IMR-90 (cell line): Measurements from ENCODE around the gene FNDC10. TPM values are rescaled to one million over a fixed set of nuclear protein-coding genes. Genes with fewer than 3 reads are reported as not detected.

Experiments used
- ATAC-seq: fragments of 200-7000 bp; cut with Tn5 transposase; 2 replicates; pipeline ENCODE4 v1.9.1; 2020; ENCODE audit warnings: low read depth, mild to moderate bottlenecking, moderate library complexity
- BruUV-seq: library from RNA; stranded (reverse); fragments of 400-500 nt; replicated peaks from 2 replicates; lab custom pipeline; 2021; lab: Mats Ljungman, UMichigan
- CTCF ChIA-PET: fragments of 300-600 bp; formaldehyde crosslinking; extraction: SDS; loops from one replicate; lab custom pipeline; 2021; ENCODE audit warnings: antibody characterized with exemption; lab: Yijun Ruan, JAX
- POLR2A ChIA-PET: fragments of 300-600 bp; sonication (Branson Sonifier 250); formaldehyde crosslinking; loops from one replicate; lab custom pipeline; 2022; ENCODE audit warnings: antibody characterized with exemption; ENCODE audit not compliant: unreplicated experiment; lab: Charles Lee
- DNase-seq: peaks from one replicate; pipeline ENCODE4 v3.0.0; 2013
- H2AFZ ChIP-seq: replicated peaks from 2 replicates; pipeline ENCODE3; 2013; ENCODE audit warnings: low read length, mild to moderate bottlenecking; ENCODE audit not compliant: poor library complexity
- H2AK5ac ChIP-seq: 2 replicates; pipeline ENCODE4 v1.6.1; 2013; ENCODE audit warnings: low read depth, low read length, inconsistent platforms
- H2AK9ac ChIP-seq: replicated peaks from 2 replicates; pipeline ENCODE3; 2013; ENCODE audit warnings: mild to moderate bottlenecking, low read depth, low read length, moderate library complexity; ENCODE audit not compliant: poor library complexity
- H2BK120ac ChIP-seq: 2 replicates; pipeline ENCODE4 v1.6.1; 2013; ENCODE audit warnings: low read depth, low read length, inconsistent platforms
- H2BK15ac ChIP-seq: 3 replicates; pipeline ENCODE4 v1.6.1; 2013; ENCODE audit warnings: low read depth, low read length, inconsistent platforms
- H2BK20ac ChIP-seq: 2 replicates; pipeline ENCODE4 v1.6.1; 2013; ENCODE audit warnings: low read depth, mild to moderate bottlenecking, inconsistent platforms, low read length, moderate library complexity
- H2BK5ac ChIP-seq: 2 replicates; pipeline ENCODE4 v1.6.1; 2013; ENCODE audit warnings: mild to moderate bottlenecking, low read depth, low read length, inconsistent platforms; ENCODE audit not compliant: poor library complexity, severe bottlenecking
- H3K14ac ChIP-seq: replicated peaks from 2 replicates; pipeline ENCODE4 v1.6.1; 2013; ENCODE audit warnings: low read depth, low read length, inconsistent platforms
- H3K18ac ChIP-seq: 2 replicates; pipeline ENCODE4 v1.6.1; 2013; ENCODE audit warnings: low read depth, low read length, control low read depth
- H3K23ac ChIP-seq: 2 replicates; pipeline ENCODE4 v1.6.1; 2013; ENCODE audit warnings: low read depth, low read length, inconsistent platforms
- H3K27ac ChIP-seq: 2 replicates; pipeline ENCODE4 v1.5.1; 2013; ENCODE audit warnings: mild to moderate bottlenecking, control low read depth, low read length; ENCODE audit not compliant: insufficient read depth
- H3K27me3 ChIP-seq: 2 replicates; pipeline ENCODE4 v1.6.1; 2013; ENCODE audit warnings: low read length; ENCODE audit not compliant: control insufficient read depth, insufficient read depth
- H3K36me3 ChIP-seq: 2 replicates; pipeline ENCODE4 v1.6.1; 2013; ENCODE audit warnings: low read length, mixed read lengths; ENCODE audit not compliant: control insufficient read depth, insufficient read depth
- H3K4ac ChIP-seq: 2 replicates; pipeline ENCODE4 v1.6.1; 2013; ENCODE audit warnings: low read depth, low read length, inconsistent platforms
- H3K4me1 ChIP-seq: 2 replicates; pipeline ENCODE4 v1.6.1; 2013; ENCODE audit warnings: low read length, mixed read lengths; ENCODE audit not compliant: control insufficient read depth, insufficient read depth
- H3K4me2 ChIP-seq: 2 replicates; pipeline ENCODE4 v1.6.1; 2013; ENCODE audit warnings: low read depth, mild to moderate bottlenecking, control low read depth, low read length, moderate library complexity
- H3K4me3 ChIP-seq: 2 replicates; pipeline ENCODE4 v1.5.1; 2013; ENCODE audit warnings: low read depth, mild to moderate bottlenecking, control low read depth, low read length, moderate library complexity; ENCODE audit not compliant: insufficient read depth
- H3K56ac ChIP-seq: 2 replicates; pipeline ENCODE4 v1.6.1; 2013; ENCODE audit warnings: low read length, inconsistent platforms; ENCODE audit not compliant: insufficient read depth; ENCODE audit errors: extremely low read depth
- H3K79me1 ChIP-seq, 2 experiments: 2 replicates each; pipeline ENCODE4 v1.6.1; 2013; ENCODE audit warnings: low read length in 2 of 2, inconsistent platforms in 1 of 2, low read depth in 1 of 2
- H3K9ac ChIP-seq: 2 replicates; pipeline ENCODE4 v1.6.1; 2013; ENCODE audit warnings: low read depth, low read length, control low read depth
- H3K9me1 ChIP-seq: 2 replicates; pipeline ENCODE4 v1.6.1; 2013; ENCODE audit warnings: low read length, inconsistent platforms; ENCODE audit not compliant: insufficient read depth
- H3K9me3 ChIP-seq: 2 replicates; pipeline ENCODE4 v1.6.1; 2013; ENCODE audit warnings: low read length; ENCODE audit not compliant: control insufficient read depth, insufficient read depth
- H4K20me1 ChIP-seq: 2 replicates; pipeline ENCODE4 v1.6.1; 2013; ENCODE audit warnings: low read length, inconsistent platforms; ENCODE audit not compliant: insufficient read depth
- H4K5ac ChIP-seq: 2 replicates; pipeline ENCODE4 v1.6.1; 2013; ENCODE audit warnings: mild to moderate bottlenecking, low read depth, low read length, control low read depth
- H4K8ac ChIP-seq, 2 experiments: 2 replicates each; pipeline ENCODE4 v1.6.1; 2013; ENCODE audit warnings: low read depth in 2 of 2, low read length in 2 of 2, control low read depth in 1 of 2, inconsistent platforms in 1 of 2
- H4K91ac ChIP-seq: 2 replicates; pipeline ENCODE4 v1.6.1; 2013; ENCODE audit warnings: low read depth, low read length, inconsistent platforms; ENCODE audit not compliant: insufficient read depth
- FOS ChIP-seq: fragments of 150-350 bp; IDR thresholded peaks from 2 replicates; pipeline ENCODE4 v1.6.1; 2016; ENCODE audit warnings: low read depth, low read length
- MXI1 ChIP-seq: IDR thresholded peaks from 2 replicates; pipeline ENCODE4 v1.6.1; 2012; ENCODE audit warnings: low read depth, mild to moderate bottlenecking, low read length, moderate library complexity, borderline replicate concordance
- WGBS, 2 experiments: methylation state at CpG; one replicate each; pipeline versions ENCODE4 v1.1.5 to v1.1.7; 2013; ENCODE audit warnings: missing lambda C conversion rate in 2 of 2; ENCODE audit not compliant: insufficient read length in 1 of 2; ENCODE audit errors: extremely low coverage in 2 of 2; 5-methylcytosine and 5-hydroxymethylcytosine counted together
- dilution Hi-C: fragments of 300-500 bp; cut with HindIII; formaldehyde crosslinking; loops from one replicate; pipeline ENCODE4 v1.14.3; 2018; ENCODE audit warnings: low sequenced_read_pairs; ENCODE audit not compliant: unreplicated experiment
- in situ Hi-C: fragments of 300-500 bp; cut with MboI; formaldehyde crosslinking; loops from 3 replicates; pipeline ENCODE4 v1.14.3; 2019; ENCODE audit warnings: low sequenced_read_pairs, inconsistent platforms, mixed read lengths
- intact Hi-C: fragments of 100-400 bp; cut with micrococcal nuclease; formaldehyde crosslinking; loops from 2 replicates; pipeline ENCODE4 v1.10.0; 2022
- polyA plus RNA-seq, 3 experiments: library from polyadenylated mRNA; depleted of rRNA; stranded (reverse); fragments of >200 nt; gene quantifications; 2 replicates each; pipeline ENCODE4 v1.2.3, GENCODE V29; 2012; ENCODE audit warnings: low replicate concordance in 1 of 3
- total RNA-seq: library from RNA; depleted of rRNA; stranded (reverse); fragments of >200 nt; gene quantifications from 2 replicates; pipeline ENCODE4 v1.2.3, GENCODE V29; 2012
- TF ChIP-seq, protein P1 (sequence below): fragments of 150-350 bp; IDR thresholded peaks from 2 replicates; pipeline ENCODE4 v1.6.1; 2017; ENCODE audit warnings: mild to moderate bottlenecking, antibody characterized with exemption, low read length, low read depth

Gene FNDC10
- total and polyA plus RNA-seq, 2 of the 4 experiments (the other 2 are of a cell fraction) = 0.36 to 5.8 TPM

DNA sequence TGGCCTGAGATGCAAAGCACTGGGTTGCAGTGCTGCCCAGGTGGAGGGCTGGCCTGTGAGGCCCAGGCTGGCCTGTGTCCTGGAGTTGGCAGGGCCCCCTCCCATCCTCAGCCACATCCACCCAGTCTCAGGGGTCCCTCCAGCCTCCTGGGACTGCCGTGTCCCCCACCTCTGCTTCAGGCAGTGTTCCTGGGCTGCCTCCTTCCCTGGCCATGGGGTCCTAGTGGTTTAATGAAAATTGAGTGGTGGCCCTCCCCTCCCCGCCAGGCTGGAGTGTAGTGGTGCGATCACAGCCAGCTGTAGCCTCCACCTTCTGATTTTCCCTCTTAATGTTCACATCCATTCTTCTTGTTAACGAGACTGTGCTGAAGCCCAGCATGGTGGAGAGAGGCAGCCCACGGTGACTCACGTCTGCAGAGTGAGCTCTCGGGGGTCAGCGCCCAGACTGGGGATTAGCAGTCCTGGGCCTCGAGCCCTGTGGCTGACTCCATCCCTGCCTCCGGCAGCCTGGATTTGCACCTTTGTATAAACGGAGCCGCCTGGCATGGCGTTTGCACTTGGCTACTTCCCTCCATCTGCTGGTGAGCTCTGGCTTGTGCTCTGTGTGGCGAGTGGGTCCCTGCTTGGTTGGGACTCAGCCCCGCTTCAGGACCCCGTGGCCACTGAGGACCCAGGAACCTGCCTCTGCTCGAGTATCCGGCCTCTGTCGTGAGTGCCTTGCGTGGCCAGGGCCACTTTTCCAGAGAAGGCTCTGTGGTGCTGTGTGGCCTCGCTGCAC lies 22.3 kb upstream of the FNDC10 start:
- Histone ChIP-seq H2BK120ac (no peak overlapping the region), H4K8ac (no peak overlapping the region), H3K4me2 (no peak overlapping the region), H2BK20ac (no peak overlapping the region), H3K36me3 (peaks cover 26% of the 10 kb centered on the region; the same call in 1 of the 2 replicates), H3K27ac (no peak overlapping the region), H4K20me1 (peaks cover 33% of the 10 kb centered on the region), H3K9ac (no peak overlapping the region), H3K9me3 (no peaks in the 10 kb centered on the region), H3K27me3 (no peaks in the 10 kb centered on the region), H3K9me1 (no peaks in the 10 kb centered on the region), H3K18ac (no peak overlapping the region), H3K4me3 (no peak overlapping the region), H3K4ac (no peak overlapping the region), H2AK9ac (peak overlapping the region; percentile 15), H3K79me1 (peaks cover 5 to 40% of the 10 kb centered on the region in 2 experiments; a peak in 3 of 4 replicates), H2BK5ac (no peak overlapping the region), H4K5ac (no peak overlapping the region), H4K91ac (no peak overlapping the region), H2BK15ac (no peak overlapping the region), H3K14ac (no peak overlapping the region), H3K56ac (no peak overlapping the region), H3K4me1 (peaks cover 3% of the 10 kb centered on the region; the same call in 1 of the 2 replicates), H2AFZ (no peak overlapping the region), H2AK5ac (no peak overlapping the region), H3K23ac (no peak overlapping the region)
- peak; percentile 70 for ATAC-seq
- DNase-seq = peak; percentile 61
- 0 out of 2 replicates have a peak, but pooled peaks have one; percentile 20 for TF ChIP-seq MXI1
- TF ChIP-seq, protein P1, sequence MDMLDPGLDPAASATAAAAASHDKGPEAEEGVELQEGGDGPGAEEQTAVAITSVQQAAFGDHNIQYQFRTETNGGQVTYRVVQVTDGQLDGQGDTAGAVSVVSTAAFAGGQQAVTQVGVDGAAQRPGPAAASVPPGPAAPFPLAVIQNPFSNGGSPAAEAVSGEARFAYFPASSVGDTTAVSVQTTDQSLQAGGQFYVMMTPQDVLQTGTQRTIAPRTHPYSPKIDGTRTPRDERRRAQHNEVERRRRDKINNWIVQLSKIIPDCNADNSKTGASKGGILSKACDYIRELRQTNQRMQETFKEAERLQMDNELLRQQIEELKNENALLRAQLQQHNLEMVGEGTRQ = no peak
- 0 out of 2 replicates have a peak, but pooled peaks have one; percentile 18 for TF ChIP-seq FOS
- intact Hi-C loops (no loop called here), dilution Hi-C loops (no loop called here), in situ Hi-C loops (no loop called here)
- ChIA-PET CTCF (no interaction called here), POLR2A (no interaction called here)
- 86% methylated on average over 10 of the region's 21 CpGs; no CpG with 5 or more reads in 1 of the 2 experiments for WGBS, 2 experiments
- BruUV-seq = no TSS peak
